GM12878 (cell line): Measurements from ENCODE around the gene NCS1. TPM values are rescaled to one million over a fixed set of nuclear protein-coding genes. Genes with fewer than 3 reads are reported as not detected.

Experiments used
- ATAC-seq: fragments of 200-7000 bp; cut with Tn5 transposase; 3 replicates; pipeline ENCODE4 v1.9.1; 2020; ENCODE audit warnings: mild to moderate bottlenecking, moderate library complexity
- BruUV-seq: library from RNA; stranded (reverse); fragments of 400-500 nt; replicated peaks from 2 replicates; lab custom pipeline; 2021; lab: Mats Ljungman, UMichigan
- CTCF ChIA-PET: fragments of 300-600 bp; sonication (Branson Sonifier 250); formaldehyde crosslinking; extraction: SDS; loops from one replicate; lab custom pipeline; 2021; ENCODE audit warnings: inconsistent platforms; lab: Yijun Ruan, JAX
- POLR2A ChIA-PET: fragments of 350-600 bp; formaldehyde crosslinking; extraction: SDS; loops from one replicate; lab custom pipeline; 2021; ENCODE audit warnings: inconsistent platforms; lab: Charles Lee
- RAD21 ChIA-PET: fragments of 300-600 bp; sonication (Branson Sonifier 250); formaldehyde crosslinking; loops from one replicate; lab custom pipeline; 2023; ENCODE audit warnings: antibody characterized with exemption; ENCODE audit not compliant: unreplicated experiment; lab: Charles Lee
- SMC1A ChIA-PET: fragments of 300-600 bp; sonication (Branson Sonifier 250); formaldehyde crosslinking; loops from one replicate; lab custom pipeline; 2023; ENCODE audit not compliant: unreplicated experiment, uncharacterized antibody; lab: Charles Lee
- DNase-seq: peaks from one replicate; pipeline ENCODE4 v3.0.0-alpha.2; 2011; ENCODE audit warnings: low read depth, low spot score
- FAIRE-seq: peaks from 3 replicates; lab custom pipeline; 2011; peaks lifted over from hg19 to GRCh38; lab: Jason Lieb, UNC
- H2AFZ ChIP-seq: 2 replicates; pipeline ENCODE4 v1.6.0; 2011; ENCODE audit warnings: low read depth, low read length, control low read depth; ENCODE audit not compliant: control insufficient read depth
- H3K27ac ChIP-seq: 2 replicates; pipeline ENCODE4 v1.5.1; 2011; ENCODE audit warnings: control low read depth; ENCODE audit not compliant: control insufficient read depth, insufficient read depth
- H3K27me3 ChIP-seq, 2 experiments: replicated peaks in 1 of 2; 2 replicates each; pipeline versions ENCODE4 v1.6.0 to v1.6.1; 2011; ENCODE audit warnings: low read length in 1 of 2; ENCODE audit not compliant: control insufficient read depth in 2 of 2, insufficient read depth in 2 of 2
- H3K36me3 ChIP-seq, 2 experiments: 2 replicates each; pipeline ENCODE4 v1.5.1; 2011; ENCODE audit warnings: low read length in 1 of 2; ENCODE audit not compliant: control insufficient read depth in 2 of 2, insufficient read depth in 2 of 2
- H3K4me1 ChIP-seq: 2 replicates; pipeline ENCODE4 v1.6.1; 2011; ENCODE audit warnings: mild to moderate bottlenecking, low read length, moderate library complexity, mixed read lengths; ENCODE audit not compliant: control insufficient read depth, insufficient read depth
- H3K4me2 ChIP-seq: 2 replicates; pipeline ENCODE4 v1.6.0; 2011; ENCODE audit warnings: control low read depth; ENCODE audit not compliant: control insufficient read depth, insufficient read depth
- H3K4me3 ChIP-seq: fragments of 200-600 bp; sonication (generic); 2 replicates; pipeline ENCODE4 v1.5.1; 2016
- H3K79me2 ChIP-seq: 2 replicates; pipeline ENCODE4 v1.6.0; 2011; ENCODE audit warnings: low read length; ENCODE audit not compliant: control insufficient read depth, insufficient read depth
- H3K9ac ChIP-seq: 2 replicates; pipeline ENCODE4 v1.8.0; 2011; ENCODE audit warnings: low read length, control low read depth, mixed read lengths; ENCODE audit not compliant: control insufficient read depth, insufficient read depth
- H3K9me3 ChIP-seq: replicated peaks from 3 replicates; pipeline ENCODE4 v1.5.1; 2011; ENCODE audit warnings: mild to moderate bottlenecking, low read length; ENCODE audit not compliant: control insufficient read depth, insufficient read depth
- H4K20me1 ChIP-seq: 2 replicates; pipeline ENCODE4 v1.6.0; 2011; ENCODE audit not compliant: control insufficient read depth, insufficient read depth
- CHD1 ChIP-seq: IDR thresholded peaks from 2 replicates; pipeline ENCODE4 v1.6.1; 2012; ENCODE audit warnings: low read depth, low read length, improper control_type of control experiment
- CREM ChIP-seq: IDR thresholded peaks from 2 replicates; pipeline ENCODE4 v1.6.1; 2014; ENCODE audit warnings: antibody characterized with exemption, low read depth
- ELK1 ChIP-seq: IDR thresholded peaks from 2 replicates; pipeline ENCODE4 v1.6.1; 2012; ENCODE audit warnings: low read depth, low read length, improper control_type of control experiment
- ETV6 ChIP-seq, 2 experiments: fragments of 450-650 bp in 1 of 2; IDR thresholded peaks in 1 of 2; conservative IDR thresholded peaks in 1 of 2; 2 replicates each; pipeline ENCODE4 v1.6.1; 2014; ENCODE audit warnings: antibody characterized with exemption in 1 of 2, borderline replicate concordance in 1 of 2, low read depth in 1 of 2, mild to moderate bottlenecking in 1 of 2, moderate library complexity in 1 of 2
- SKIL ChIP-seq: fragments of 450-650 bp; IDR thresholded peaks from 2 replicates; pipeline ENCODE4 v1.6.1; 2017; ENCODE audit warnings: mild to moderate bottlenecking, low read depth, inconsistent platforms; ENCODE audit not compliant: poor library complexity, severe bottlenecking
- SMC3 ChIP-seq: IDR thresholded peaks from 2 replicates; pipeline ENCODE4 v1.6.1; 2011; ENCODE audit warnings: low read length, improper control_type of control experiment, borderline replicate concordance
- TBL1XR1 ChIP-seq: IDR thresholded peaks from 2 replicates; pipeline ENCODE4 v1.6.1; 2012; ENCODE audit warnings: low read depth, low read length, improper control_type of control experiment
- ZBTB11 ChIP-seq: fragments of 450-650 bp; formaldehyde crosslinking; IDR thresholded peaks from 2 replicates; pipeline ENCODE4 v1.5.0; 2022; ENCODE audit warnings: mild to moderate bottlenecking, missing genetic modification characterization
- ZNF217 ChIP-seq: fragments of 450-650 bp; IDR thresholded peaks from 2 replicates; pipeline ENCODE4 v1.6.1; 2017; ENCODE audit warnings: antibody characterized with exemption, mild to moderate bottlenecking
- ZNF622 ChIP-seq: fragments of 450-650 bp; IDR thresholded peaks from 2 replicates; pipeline ENCODE4 v1.6.1; 2017; ENCODE audit warnings: mild to moderate bottlenecking, inconsistent platforms
- WGBS: methylation state at CpG from one replicate; pipeline ENCODE4 v1.1.6; 2016; ENCODE audit warnings: low lambda C conversion rate; ENCODE audit not compliant: insufficient replicate concordance, insufficient coverage; ENCODE audit errors: missing lambda C conversion rate; 5-methylcytosine and 5-hydroxymethylcytosine counted together
- in situ Hi-C: fragments of 300-500 bp; cut with MboI; formaldehyde crosslinking; loops from 9 replicates; pipeline ENCODE4 v1.14.3; 2018; ENCODE audit warnings: mixed read lengths
- intact Hi-C: fragments of 100-400 bp; cut with micrococcal nuclease; formaldehyde crosslinking; loops from one replicate; pipeline ENCODE4 v1.14.2; 2022; ENCODE audit not compliant: unreplicated experiment
- polyA plus RNA-seq, 11 experiments: library from polyadenylated mRNA; depleted of rRNA in 4 of 11; unstranded in 6 of 11; stranded (reverse) in 5 of 11; fragments of >200 nt; fragmentation: Nextera tagmentation in 4 of 11; fragmentation: Illumina TruSeq in 1 of 11; extraction: Ambion mirVana in 4 of 11; extraction: Trizol in 1 of 11; gene quantifications; 1 replicate in 1 of 11; 2 replicates in 10 of 11; pipeline versions ENCODE4 v1.2.1 to v1.2.3, GENCODE V29; 2011 to 2016; ENCODE audit warnings: inconsistent platforms in 2 of 11, missing spikeins in 2 of 11, low read depth in 1 of 11
- total RNA-seq, 4 experiments: library from RNA; depleted of rRNA in 3 of 4; stranded (reverse); fragments of >200 nt in 3 of 4; fragmentation: Illumina TruSeq in 1 of 4; extraction: Trizol in 1 of 4; gene quantifications; 2 replicates each; pipeline versions ENCODE4 v1.2.1 to v1.2.3, GENCODE V29; 2013 to 2021

The NCS1 gene
- total and polyA plus RNA-seq, 10 of the 15 experiments (the other 5 are each of a cell fraction or from before 2014, with no cell fraction given): 0.04 to 0.22 (median 0.06) TPM; not detected in 4

GRCh38 chr9:130196643-130197042, 24.4 kb downstream of the NCS1 start:
- TF ChIP-seq TBL1XR1: no peak
- TF ChIP-seq ZNF622: no peak
- TF ChIP-seq SMC3: no peak
- no peak for TF ChIP-seq CREM
- TF ChIP-seq, all 136 proteins: peak for 0
- ChIA-PET POLR2A (no interaction called here), CTCF (interaction anchor here (0.8 kb wide), 1 partner anchor 13 kb away, joined by 3 read pairs; no protein-coding TSS in a partner anchor), SMC1A (no interaction called here), RAD21 (no interaction called here)
- Histone ChIP-seq H3K9me3 (no peaks in the 10 kb centered on the region), H4K20me1 (no peaks in the 10 kb centered on the region), H3K27me3 (no peaks in the 10 kb centered on the region; a peak in 2 of 4 replicates), H2AFZ (no peak overlapping the region), H3K79me2 (no peaks in the 10 kb centered on the region), H3K4me1 (no peaks in the 10 kb centered on the region), H3K36me3 (no peaks in the 10 kb centered on the region), H3K4me2 (no peak overlapping the region), H3K9ac (no peak overlapping the region), H3K27ac (no peak overlapping the region), H3K4me3 (no peak overlapping the region)
- 11% methylated on average over 5 of the region's 5 CpGs for WGBS
- intact Hi-C loops (no loop called here), in situ Hi-C loops (no loop called here)
- FAIRE-seq (no peak), ATAC-seq (no peak), DNase-seq (no peak)
- BruUV-seq: no TSS peak

GRCh38 chr9:130197386-130197785, 25.2 kb downstream of the NCS1 start:
- Histone ChIP-seq H3K27me3 (no peaks in the 10 kb centered on the region; a peak in 2 of 4 replicates), H3K36me3 (no peaks in the 10 kb centered on the region), H3K9ac (no peak overlapping the region), H3K79me2 (no peaks in the 10 kb centered on the region), H3K4me3 (no peak overlapping the region), H4K20me1 (no peaks in the 10 kb centered on the region), H3K4me2 (no peak overlapping the region), H3K4me1 (no peaks in the 10 kb centered on the region), H2AFZ (no peak overlapping the region), H3K9me3 (no peaks in the 10 kb centered on the region), H3K27ac (no peak overlapping the region)
- intact Hi-C loops (no loop called here), in situ Hi-C loops (no loop called here)
- RAD21 ChIA-PET: no interaction called here
- no peak for FAIRE-seq
- BruUV-seq: no TSS peak
- CTCF ChIA-PET: interaction anchor here (0.6 to 0.8 kb wide), 2 partner anchors 13 to 622 kb away, joined by 3 read pairs; no protein-coding TSS in a partner anchor
- ATAC-seq: no peak
- DNase-seq: no peak
- SMC1A ChIA-PET: no interaction called here
- POLR2A ChIA-PET: no interaction called here
- WGBS: 33% methylated on average over 9 of the region's 9 CpGs
- TF ChIP-seq ZBTB11 (no peak), ETV6 (conservative IDR thresholded peaks at IDR 0.05 in 1 of 2, IDR thresholded peaks at IDR 0.05 in 1 of 2; ENCODE audit: borderline replicate concordance in 1 of 2, low read depth in 1 of 2) (no peak), CHD1 (no peak), ZNF217 (no peak), ELK1 (no peak), SKIL (no peak)
